ENCODE measurements around the gene CEP120. TPM values are rescaled to one million over a fixed set of nuclear protein-coding genes. Genes with fewer than 3 reads are reported as not detected.
"Not testable (repeated sequence)": the region's sequence is repeated elsewhere in the genome, so short reads cannot be mapped to it uniquely, and the experiment has no call there.

Gene CEP120
- total RNA-seq, 2 experiments from 2014 or later, result 17.9 to 21.2 TPM

- ChIA-PET POLR2A (no interaction called here), CTCF (no interaction called here)
Measured at GRCh38 chr5:123350742-123351141, 72.5 kb downstream of the CEP120 start.

GRCh38 chr5:123344816-123345426, 78.3 kb downstream of the CEP120 start:
- CTCF ChIA-PET, result no interaction called here
- POLR2A ChIA-PET, result no interaction called here

DNA sequence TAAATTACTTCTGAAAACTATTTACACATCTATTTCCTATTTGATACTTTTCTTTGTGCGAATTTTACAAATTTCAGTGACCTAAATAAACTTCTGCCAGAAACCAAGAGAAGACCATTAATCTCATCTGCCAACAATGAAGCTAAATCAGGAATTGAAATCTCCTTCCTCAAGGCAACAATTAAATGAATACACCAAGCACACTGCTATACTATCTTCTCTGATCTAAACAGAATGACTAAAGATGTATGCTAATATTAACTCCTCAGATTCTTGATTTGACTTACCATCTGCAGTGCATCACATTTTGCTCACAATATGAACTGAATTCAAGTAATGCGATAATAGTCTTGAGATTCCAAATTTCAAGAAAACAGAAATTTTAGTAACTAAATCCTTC, 82.3 kb downstream of the CEP120 start:
- ChIA-PET CTCF (no interaction called here), POLR2A (no interaction called here)

DNA sequence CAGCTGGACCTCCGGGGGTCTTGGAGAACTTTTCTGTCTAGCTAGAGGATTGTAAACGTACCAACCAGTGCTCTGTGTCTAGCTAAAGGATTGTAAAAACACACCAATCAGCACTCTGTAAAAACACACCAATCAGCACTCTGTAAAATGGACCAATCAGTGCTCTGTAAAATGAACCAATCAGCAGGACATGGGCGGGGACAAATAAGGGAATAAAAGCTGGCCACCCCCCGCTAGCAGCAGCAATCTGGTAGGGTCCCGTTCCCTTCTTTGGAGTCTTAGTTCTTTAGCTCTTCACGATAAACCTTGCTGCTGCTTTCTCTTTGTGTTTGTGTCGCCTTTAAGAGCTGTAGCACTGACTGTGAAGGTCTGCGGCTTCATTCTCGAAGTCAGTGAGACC, 114.8 kb downstream of the CEP120 start:
- CTCF ChIA-PET, POLR2A ChIA-PET: not testable (repeated sequence)

GRCh38 chr5:123305751-123306150, 117.5 kb downstream of the CEP120 start:
- CTCF ChIA-PET, result no interaction called here
- POLR2A ChIA-PET, result no interaction called here

DNA sequence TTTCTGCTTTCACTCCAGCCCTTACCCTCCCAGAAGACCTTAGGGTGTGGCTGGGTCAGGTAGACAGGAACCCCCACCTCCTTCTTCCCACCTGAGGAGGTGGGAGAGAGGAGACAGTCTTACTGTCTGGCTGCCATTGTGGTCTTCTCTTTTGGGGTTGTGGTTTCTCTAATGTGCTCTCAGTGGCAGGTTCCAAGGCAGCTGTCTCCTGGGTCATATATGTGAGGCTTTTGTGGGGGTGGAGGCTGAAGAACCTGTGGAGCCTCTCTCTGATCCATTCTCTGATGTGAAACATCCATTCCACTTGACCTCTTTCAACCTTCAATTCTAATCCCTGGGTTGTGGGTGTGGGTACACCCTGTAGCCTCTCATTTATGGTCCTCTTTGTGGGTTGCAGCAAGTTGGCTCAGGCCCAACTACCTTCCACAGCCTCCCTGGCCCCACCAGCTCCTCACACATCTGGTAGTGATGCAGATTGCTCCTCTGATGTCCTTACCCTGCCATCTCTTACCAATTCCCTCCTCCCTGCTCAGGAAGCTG, 118.4 kb downstream of the CEP120 start:
- ChIA-PET CTCF (interaction anchor here (0.8 kb wide), 1 partner anchor 300 kb away, joined by 3 read pairs; no protein-coding TSS in a partner anchor), POLR2A (no interaction called here)

DNA sequence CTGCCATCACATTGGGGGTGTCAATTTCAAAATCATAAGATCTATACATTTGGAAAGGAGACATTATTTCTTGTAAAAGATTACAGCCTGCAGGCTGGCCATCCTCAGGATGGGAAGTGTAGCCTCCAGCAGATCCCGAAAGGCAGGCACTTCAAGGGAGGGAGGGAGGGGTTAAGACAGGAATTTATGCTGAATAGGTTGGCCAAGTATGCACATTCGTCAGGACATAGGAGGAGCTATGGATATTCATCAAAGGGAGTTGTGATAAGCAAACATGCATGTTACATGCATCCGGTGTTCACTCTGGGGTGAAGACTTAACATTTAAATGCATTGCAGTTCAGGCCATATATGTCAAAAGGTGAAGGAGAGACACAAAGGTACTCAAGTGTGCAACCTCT, 119.4 kb downstream of the CEP120 start:
- POLR2A ChIA-PET, result no interaction called here

DNA sequence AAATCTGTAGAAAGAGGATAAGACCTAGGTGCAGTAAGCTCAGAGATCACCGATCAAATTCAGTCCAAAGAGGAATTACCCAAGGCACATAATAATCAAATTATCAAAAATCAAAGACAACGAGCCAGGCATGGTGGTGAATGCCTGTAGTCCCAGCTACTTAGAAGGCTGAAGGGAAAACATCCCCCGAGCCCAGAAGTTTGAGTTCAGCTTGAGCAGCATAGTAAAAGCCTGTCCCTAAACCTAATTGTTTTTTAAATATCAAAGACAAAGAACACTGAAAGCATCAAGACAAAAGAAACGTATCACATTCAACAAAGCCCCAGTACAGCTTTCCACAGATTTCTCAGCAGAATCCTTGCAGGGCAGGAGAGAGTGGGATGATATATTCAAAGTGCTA, 122.9 kb downstream of the CEP120 start:
- POLR2A ChIA-PET, result no interaction called here
- CTCF ChIA-PET, result no interaction called here

More for the DNA sequence above, 119.4 kb downstream of the CEP120 start:
- CTCF ChIA-PET, result no interaction called here

- POLR2A ChIA-PET, result no interaction called here
Measured at GRCh38 chr5:123299136-123299535, 124.1 kb downstream of the CEP120 start.

GRCh38 chr5:123298335-123299030, 124.7 kb downstream of the CEP120 start:
- POLR2A ChIA-PET, result no interaction called here
- CTCF ChIA-PET, result no interaction called here

More at GRCh38 chr5:123299136-123299535, 124.1 kb downstream of the CEP120 start:
- CTCF ChIA-PET, result no interaction called here

DNA sequence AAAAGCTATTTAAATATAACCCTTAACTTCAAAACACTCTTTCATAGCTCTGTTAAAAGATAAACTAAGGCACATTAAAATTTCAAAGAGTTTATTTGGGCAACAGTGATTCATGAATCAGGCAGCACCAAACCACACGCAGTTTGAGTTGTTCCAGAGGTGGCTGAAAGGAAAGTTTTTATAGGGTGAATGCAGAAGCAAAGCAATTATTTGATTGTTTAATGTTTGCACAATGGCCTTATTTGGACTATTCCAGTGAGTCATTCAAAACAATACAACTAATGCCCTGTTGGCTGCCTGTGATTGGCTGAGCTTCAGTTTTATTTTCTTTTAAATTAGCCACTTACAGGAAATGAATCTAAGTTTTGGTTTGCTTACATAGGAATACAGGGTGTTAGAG, 125.3 kb downstream of the CEP120 start:
- POLR2A ChIA-PET, result no interaction called here
- CTCF ChIA-PET, result no interaction called here

- ChIA-PET POLR2A (no interaction called here), CTCF (no interaction called here)
Measured at GRCh38 chr5:123297198-123297831, 125.9 kb downstream of the CEP120 start.

Other genes starting within 250 kb of the CEP120 start
- gene CSNK1G3, start 88.8 kb upstream of the CEP120 start, total RNA-seq, result 10 to 100 TPM; 39.5 to 39.9 TPM

Measured in activated CD8-positive, alpha-beta memory T cell treated with anti-CD3 and anti-CD28 coated beads for 36 hours (primary cell).